ENCODE data around the gene PRELID1. TPM values are rescaled to one million over a fixed set of nuclear protein-coding genes. Genes with fewer than 3 reads are reported as not detected.
A peak's percentile ranks its signal among the peaks of the same experiment; 100 is the strongest.
"Not testable (repeated sequence)": the region's sequence is repeated elsewhere in the genome, so short reads cannot be mapped to it uniquely, and the experiment has no call there.

PRELID1 gene, protein sequence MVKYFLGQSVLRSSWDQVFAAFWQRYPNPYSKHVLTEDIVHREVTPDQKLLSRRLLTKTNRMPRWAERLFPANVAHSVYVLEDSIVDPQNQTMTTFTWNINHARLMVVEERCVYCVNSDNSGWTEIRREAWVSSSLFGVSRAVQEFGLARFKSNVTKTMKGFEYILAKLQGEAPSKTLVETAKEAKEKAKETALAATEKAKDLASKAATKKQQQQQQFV
- 207 TPM for polyA plus RNA-seq (2013, experiment 1 of 2)
- 180 TPM for polyA plus RNA-seq (2013, experiment 2 of 2)

GRCh38 chr5:177303121-177303924 is at the start of gene PRELID1, which contains the start of gene RAB24:
Gene PRELID1, plus strand, starts transcription at chr5:177303799. Its CDS starts 187 bp downstream, at chr5:177303986.
Gene RAB24, minus strand, starts transcription at chr5:177303719. Its CDS starts 431 bp downstream, at chr5:177303288.
- peak within 1 kb of the TSS; percentile 67 for H3K27ac ChIP-seq (ENCODE audit: low read depth, low read length, severe bottlenecking)
- H3K4me3 ChIP-seq (ENCODE audit: extremely low read depth, insufficient read depth, low read length, poor library complexity, severe bottlenecking) = peak within 1 kb of the TSS; percentile 83
- 0% methylated on average over 86 to 95 of the region's 100 CpGs for WGBS, 2 experiments (ENCODE audit: insufficient coverage in 2 of 2)
- peaks cover 24% of the 10 kb centered on the region for H3K4me1 ChIP-seq (ENCODE audit: control insufficient read depth, insufficient read depth, low read length, poor library complexity, severe bottlenecking)
- no peaks in the 10 kb centered on the region for H3K9me3 ChIP-seq (ENCODE audit: control insufficient read depth, low read length)
- H3K36me3 ChIP-seq (ENCODE audit: control insufficient read depth, insufficient read depth, low read length) = peaks cover 41% of the 10 kb centered on the region

DNA sequence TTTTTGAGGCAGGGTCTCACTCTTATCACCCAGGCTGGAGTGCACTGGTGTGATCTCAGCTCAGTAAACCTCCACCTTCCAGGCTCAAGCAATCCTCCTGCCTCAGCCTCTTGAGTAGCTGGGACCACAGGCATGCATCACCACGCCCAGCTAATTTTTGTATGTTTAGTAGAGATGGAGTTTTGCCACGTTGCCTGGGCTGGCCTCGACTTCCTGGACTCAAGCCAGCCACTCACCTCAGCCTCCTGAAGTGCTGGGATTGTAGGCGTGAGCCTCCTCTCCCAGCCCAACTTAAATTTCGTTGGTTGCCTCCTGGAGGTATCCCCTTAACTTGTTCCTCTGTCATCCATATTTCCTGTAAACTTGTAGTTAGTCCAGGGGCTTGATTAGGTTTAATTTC is 47.3 kb upstream of the PRELID1 start:
- peaks cover 98% of the 10 kb centered on the region for H3K36me3 ChIP-seq (ENCODE audit: control insufficient read depth, insufficient read depth, low read length)
- no peaks in the 10 kb centered on the region for H3K4me1 ChIP-seq (ENCODE audit: control insufficient read depth, insufficient read depth, low read length, poor library complexity, severe bottlenecking)
- 76 to 100% methylated on average over 1 to 2 of the region's 5 CpGs for WGBS, 2 experiments (ENCODE audit: insufficient coverage in 2 of 2)
- H3K4me3 ChIP-seq (ENCODE audit: extremely low read depth, insufficient read depth, low read length, poor library complexity, severe bottlenecking) = no peak overlapping the region
- no peak overlapping the region for H3K27ac ChIP-seq (ENCODE audit: low read depth, low read length, severe bottlenecking)
- H3K9me3 ChIP-seq (ENCODE audit: control insufficient read depth, low read length) = no peaks in the 10 kb centered on the region

GRCh38 chr5:177258711-177259110 is 44.9 kb upstream of the PRELID1 start:
- not testable (repeated sequence) for H3K9me3 ChIP-seq (ENCODE audit: control insufficient read depth, low read length); H3K27ac ChIP-seq (ENCODE audit: low read depth, low read length, severe bottlenecking); H3K4me3 ChIP-seq (ENCODE audit: extremely low read depth, insufficient read depth, low read length, poor library complexity, severe bottlenecking); H3K4me1 ChIP-seq (ENCODE audit: control insufficient read depth, insufficient read depth, low read length, poor library complexity, severe bottlenecking)
- WGBS, 2 experiments (ENCODE audit: insufficient coverage in 2 of 2) = 92 to 94% methylated on average over 3 to 6 of the region's 7 CpGs
- H3K36me3 ChIP-seq (ENCODE audit: control insufficient read depth, insufficient read depth, low read length) = peaks cover 95% of the 10 kb centered on the region

DNA sequence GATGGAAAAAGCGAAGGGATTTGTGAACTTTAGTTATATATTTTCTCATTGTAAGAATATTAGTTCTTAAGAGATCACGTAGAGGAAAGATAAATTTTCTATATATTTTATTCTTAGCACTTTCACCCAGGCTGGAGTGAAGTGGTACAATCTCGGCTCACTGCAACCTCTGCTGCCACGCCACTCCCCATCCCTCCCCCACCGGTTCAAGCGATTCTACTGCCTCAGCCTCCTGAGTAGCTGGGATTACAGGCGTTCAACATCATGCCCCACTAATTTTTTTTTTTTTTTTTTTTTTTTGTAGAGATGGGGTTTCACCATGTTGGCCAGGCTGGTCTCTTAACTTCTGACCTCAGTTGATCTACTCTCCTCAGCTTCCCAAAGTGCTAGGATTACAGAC is 42.6 kb upstream of the PRELID1 start:
- no peaks in the 10 kb centered on the region for H3K4me1 ChIP-seq (ENCODE audit: control insufficient read depth, insufficient read depth, low read length, poor library complexity, severe bottlenecking)
- H3K36me3 ChIP-seq (ENCODE audit: control insufficient read depth, insufficient read depth, low read length) = peaks cover 94% of the 10 kb centered on the region
- no peaks in the 10 kb centered on the region for H3K9me3 ChIP-seq (ENCODE audit: control insufficient read depth, low read length)
- no peak overlapping the region for H3K4me3 ChIP-seq (ENCODE audit: extremely low read depth, insufficient read depth, low read length, poor library complexity, severe bottlenecking)
- no peak overlapping the region for H3K27ac ChIP-seq (ENCODE audit: low read depth, low read length, severe bottlenecking)
- WGBS, 2 experiments (ENCODE audit: insufficient coverage in 2 of 2) = 75 to 100% methylated on average over 1 to 4 of the region's 7 CpGs

- Histone ChIP-seq H3K36me3 (ENCODE audit: control insufficient read depth, insufficient read depth, low read length) (peaks cover 94% of the 10 kb centered on the region), H3K4me3 (ENCODE audit: extremely low read depth, insufficient read depth, low read length, poor library complexity, severe bottlenecking) (no peak overlapping the region), H3K27ac (ENCODE audit: low read depth, low read length, severe bottlenecking) (no peak overlapping the region), H3K4me1 (ENCODE audit: control insufficient read depth, insufficient read depth, low read length, poor library complexity, severe bottlenecking) (no peaks in the 10 kb centered on the region), H3K9me3 (ENCODE audit: control insufficient read depth, low read length) (no peaks in the 10 kb centered on the region)
- 100% methylated on average over 1 of the region's 1 CpG for WGBS, 2 experiments (ENCODE audit: insufficient coverage in 2 of 2)
Observed at GRCh38 chr5:177261510-177261909, 42.1 kb upstream of the PRELID1 start.

DNA sequence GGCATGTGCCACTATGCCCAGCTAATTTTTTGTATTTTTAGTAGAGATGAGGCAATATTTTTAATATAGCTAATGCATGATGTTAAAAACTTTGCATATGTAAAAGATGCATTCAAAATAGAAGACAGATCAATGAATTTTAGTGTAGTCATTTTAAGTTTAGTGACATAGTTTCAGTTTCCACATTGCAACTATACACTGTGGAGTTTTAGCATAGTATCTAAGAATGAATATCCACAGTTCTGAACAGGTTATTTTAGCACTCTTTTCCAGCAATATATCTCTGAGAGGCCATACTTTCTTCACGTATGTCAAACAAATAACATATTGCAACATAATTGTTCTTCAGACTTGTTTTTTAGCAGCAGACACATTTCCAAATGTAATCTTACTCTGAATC is 39.4 kb upstream of the PRELID1 start:
- peaks cover 91% of the 10 kb centered on the region for H3K36me3 ChIP-seq (ENCODE audit: control insufficient read depth, insufficient read depth, low read length)
- WGBS, 2 experiments (ENCODE audit: insufficient coverage in 2 of 2) = 100% methylated on average over 1 of the region's 1 CpG

DNA sequence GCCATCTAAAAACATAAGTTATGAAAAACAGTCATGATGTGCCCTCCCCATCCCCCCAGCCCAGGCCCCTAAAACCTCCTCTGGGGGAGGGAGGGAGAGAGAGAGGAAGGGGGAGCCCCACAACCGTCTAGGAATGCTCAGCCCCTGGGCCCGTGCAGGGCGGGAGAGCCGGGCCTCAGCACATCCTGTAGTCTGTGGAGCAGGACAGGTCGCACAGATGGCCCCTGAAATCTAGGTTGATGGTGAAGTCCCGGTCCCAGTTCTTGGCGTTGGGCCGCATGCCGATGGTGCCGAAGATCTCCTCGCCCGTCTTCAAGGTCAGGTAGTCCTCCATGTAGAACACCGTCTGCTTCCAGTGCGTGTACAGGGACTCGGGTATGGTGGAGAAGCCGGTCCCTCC is 38.2 kb upstream of the PRELID1 start:
- Histone ChIP-seq H3K9me3 (ENCODE audit: control insufficient read depth, low read length) (no peaks in the 10 kb centered on the region), H3K36me3 (ENCODE audit: control insufficient read depth, insufficient read depth, low read length) (peaks cover 91% of the 10 kb centered on the region), H3K4me1 (ENCODE audit: control insufficient read depth, insufficient read depth, low read length, poor library complexity, severe bottlenecking) (no peaks in the 10 kb centered on the region), H3K4me3 (ENCODE audit: extremely low read depth, insufficient read depth, low read length, poor library complexity, severe bottlenecking) (no peak overlapping the region), H3K27ac (ENCODE audit: low read depth, low read length, severe bottlenecking) (no peak overlapping the region)
- 98 to 99% methylated on average over 15 of the region's 16 CpGs for WGBS, 2 experiments (ENCODE audit: insufficient coverage in 2 of 2)

More for the DNA sequence above, 39.4 kb upstream of the PRELID1 start:
- H3K4me1 ChIP-seq (ENCODE audit: control insufficient read depth, insufficient read depth, low read length, poor library complexity, severe bottlenecking) = no peaks in the 10 kb centered on the region
- no peak overlapping the region for H3K4me3 ChIP-seq (ENCODE audit: extremely low read depth, insufficient read depth, low read length, poor library complexity, severe bottlenecking)
- H3K27ac ChIP-seq (ENCODE audit: low read depth, low read length, severe bottlenecking) = no peak overlapping the region
- H3K9me3 ChIP-seq (ENCODE audit: control insufficient read depth, low read length) = no peaks in the 10 kb centered on the region

DNA sequence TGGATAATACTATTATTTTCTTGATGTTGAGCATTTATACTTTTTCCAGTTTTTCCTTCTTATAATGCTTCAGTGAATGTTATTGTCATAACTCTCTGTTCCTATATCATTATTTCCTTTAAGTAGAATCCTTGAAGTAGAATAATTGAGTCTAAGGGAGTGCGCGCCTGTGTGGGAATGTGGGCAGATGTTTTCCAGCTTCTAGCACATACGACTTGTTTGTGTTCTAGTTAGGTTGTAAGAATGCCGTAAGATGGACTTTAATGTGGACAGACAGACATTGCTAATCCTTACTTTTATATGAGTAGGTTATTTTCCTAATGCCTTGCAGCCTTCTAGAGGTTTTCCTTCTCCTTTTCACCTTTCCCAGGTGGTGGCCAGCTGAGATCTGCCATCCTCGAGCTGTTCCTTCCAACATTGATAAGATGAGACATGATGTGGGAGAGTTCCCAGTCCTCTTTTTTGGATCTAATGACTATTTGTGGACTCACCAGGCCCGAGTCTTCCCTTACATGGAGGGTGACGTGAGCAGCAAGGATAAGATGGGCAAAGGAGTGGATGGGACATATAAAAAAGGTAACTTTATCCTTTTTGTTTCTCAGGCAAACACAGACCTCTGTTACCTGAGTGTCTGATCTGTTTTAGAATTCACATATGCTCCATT is 34.2 kb upstream of the PRELID1 start:
- Histone ChIP-seq H3K4me3 (ENCODE audit: extremely low read depth, insufficient read depth, low read length, poor library complexity, severe bottlenecking) (no peak overlapping the region), H3K36me3 (ENCODE audit: control insufficient read depth, insufficient read depth, low read length) (peaks cover 92% of the 10 kb centered on the region), H3K27ac (ENCODE audit: low read depth, low read length, severe bottlenecking) (no peak overlapping the region), H3K9me3 (ENCODE audit: control insufficient read depth, low read length) (no peaks in the 10 kb centered on the region), H3K4me1 (ENCODE audit: control insufficient read depth, insufficient read depth, low read length, poor library complexity, severe bottlenecking) (no peaks in the 10 kb centered on the region)
- 92 to 96% methylated on average over 4 of the region's 7 CpGs for WGBS, 2 experiments (ENCODE audit: insufficient coverage in 2 of 2)

DNA sequence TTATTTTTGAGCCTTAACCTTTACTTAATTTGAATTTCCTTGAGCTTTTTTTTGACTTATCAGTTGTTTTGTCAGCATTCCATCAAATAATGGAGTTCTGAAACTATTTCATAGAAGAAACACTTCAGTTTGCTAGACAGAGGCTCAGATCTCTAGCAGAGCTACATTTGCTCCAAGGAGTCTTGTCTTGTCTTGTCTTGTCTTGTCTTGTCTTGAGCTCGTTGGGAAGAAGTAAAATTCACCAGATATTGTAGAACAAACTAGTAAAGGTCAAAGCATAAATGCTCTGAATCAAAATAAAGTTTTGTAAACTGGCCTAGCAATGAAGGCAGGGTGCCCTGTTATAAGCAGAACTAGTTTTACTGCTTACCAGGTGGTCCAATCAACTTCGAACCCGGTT is 33.6 kb upstream of the PRELID1 start:
- 94% methylated on average over 3 of the region's 3 CpGs; no CpG with 5 or more reads in 1 of the 2 experiments for WGBS, 2 experiments (ENCODE audit: insufficient coverage in 2 of 2)
- H3K9me3 ChIP-seq (ENCODE audit: control insufficient read depth, low read length) = no peaks in the 10 kb centered on the region
- H3K4me1 ChIP-seq (ENCODE audit: control insufficient read depth, insufficient read depth, low read length, poor library complexity, severe bottlenecking) = no peaks in the 10 kb centered on the region
- H3K4me3 ChIP-seq (ENCODE audit: extremely low read depth, insufficient read depth, low read length, poor library complexity, severe bottlenecking) = no peak overlapping the region
- no peak overlapping the region for H3K27ac ChIP-seq (ENCODE audit: low read depth, low read length, severe bottlenecking)
- H3K36me3 ChIP-seq (ENCODE audit: control insufficient read depth, insufficient read depth, low read length) = peaks cover 93% of the 10 kb centered on the region

DNA sequence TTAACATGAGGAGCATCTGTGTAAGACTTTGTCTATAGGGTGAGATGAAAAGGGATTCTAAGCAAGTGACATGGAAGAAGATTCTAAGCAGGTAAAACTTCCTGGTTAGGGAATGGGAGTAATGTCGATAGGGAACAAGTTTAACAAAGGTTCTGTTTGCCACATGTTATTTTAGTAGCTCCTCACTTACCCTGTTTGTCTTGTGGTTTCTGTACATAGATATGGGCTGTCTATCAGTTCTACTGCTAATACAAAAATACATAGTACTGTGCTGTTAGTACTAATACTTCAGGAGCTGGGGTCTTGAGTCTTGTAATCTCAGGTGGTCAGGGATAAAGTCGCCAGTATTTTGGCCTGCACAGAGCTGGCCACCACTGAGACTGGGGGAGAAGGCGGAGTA is 32.9 kb upstream of the PRELID1 start:
- H3K4me1 ChIP-seq (ENCODE audit: control insufficient read depth, insufficient read depth, low read length, poor library complexity, severe bottlenecking) = no peaks in the 10 kb centered on the region
- no peak overlapping the region for H3K4me3 ChIP-seq (ENCODE audit: extremely low read depth, insufficient read depth, low read length, poor library complexity, severe bottlenecking)
- no peak overlapping the region for H3K27ac ChIP-seq (ENCODE audit: low read depth, low read length, severe bottlenecking)
- peaks cover 93% of the 10 kb centered on the region for H3K36me3 ChIP-seq (ENCODE audit: control insufficient read depth, insufficient read depth, low read length)
- no peaks in the 10 kb centered on the region for H3K9me3 ChIP-seq (ENCODE audit: control insufficient read depth, low read length)
- 98% methylated on average over 3 of the region's 3 CpGs; no CpG with 5 or more reads in 1 of the 2 experiments for WGBS, 2 experiments (ENCODE audit: insufficient coverage in 2 of 2)
